PC-3 (cell line): ENCODE results near the gene NAV2.

Source experiments
- CTCF ChIP-seq: fragments of 300-600 bp; sonication (generic); conservative IDR thresholded peaks from 2 replicates; pipeline ENCODE4 v1.5.1; 2017; ENCODE audit warnings: antibody characterized with exemption, low read depth, mild to moderate bottlenecking, low read length
- EZH2phosphoT487 ChIP-seq: fragments of 300-600 bp; sonication (generic); IDR thresholded peaks from 2 replicates; pipeline ENCODE4 v1.6.1; 2018; ENCODE audit warnings: mild to moderate bottlenecking, antibody characterized with exemption, low read length, borderline replicate concordance

GRCh38 chr11:19861171-19861570 lies 148.5 kb downstream of the NAV2 start:
- TF ChIP-seq CTCF (no peak), EZH2phosphoT487 (no peak)
